K562 (cell line): Measurements from ENCODE around the gene GPHN. TPM values are rescaled to one million over a fixed set of nuclear protein-coding genes. Genes with fewer than 3 reads are reported as not detected.
A peak's percentile ranks its signal among the peaks of the same experiment; 100 is the strongest.

Experiments
- ATAC-seq: fragments of 200-7000 bp; cut with Tn5 transposase; 3 replicates; pipeline ENCODE4 v1.9.1; 2020; ENCODE audit warnings: moderate library complexity
- BruUV-seq: library from RNA; stranded (reverse); fragments of 400-500 nt; replicated peaks from 2 replicates; lab custom pipeline; 2021; lab: Mats Ljungman, UMichigan
- CTCF ChIA-PET: fragments of 300-600 bp; formaldehyde crosslinking; extraction: SDS; loops from one replicate; lab custom pipeline; 2021; ENCODE audit warnings: low intra/inter-chr PET ratio; lab: Yijun Ruan, JAX
- POLR2A ChIA-PET: fragments of 300-600, 350-650 bp; sonication (Branson Sonifier 250); formaldehyde crosslinking; extraction: SDS; loops from one replicate; lab custom pipeline; 2021; ENCODE audit warnings: antibody characterized with exemption, inconsistent platforms; lab: Yijun Ruan, JAX
- DNase-seq, 4 experiments: peaks; one replicate each; pipeline versions ENCODE4 v3.0.0 to v3.0.0-alpha.2; 2011 to 2018; ENCODE audit warnings: low spot score in 3 of 4, mixed read lengths in 3 of 4; ENCODE audit errors: extremely low read depth in 1 of 4
- FAIRE-seq: peaks from 2 replicates; lab custom pipeline; 2011; peaks lifted over from hg19 to GRCh38; lab: Jason Lieb, UNC
- H2AFZ ChIP-seq: 2 replicates; pipeline ENCODE4 v1.6.0; 2011; ENCODE audit warnings: low read depth, low read length, control low read depth, inconsistent platforms
- H3K27ac ChIP-seq: fragments of 200-600 bp; 3 replicates; pipeline ENCODE4 v1.8.0; 2011; ENCODE audit warnings: low read depth, mild to moderate bottlenecking, control low read depth, inconsistent platforms, low read length, moderate library complexity, mixed read lengths; ENCODE audit errors: extremely low read depth
- H3K27me3 ChIP-seq, 2 experiments: fragments of 300-600 bp in 1 of 2; 2 replicates in 1 of 2; 3 replicates in 1 of 2; pipeline versions ENCODE4 v1.6.0 to v1.8.0; 2011; ENCODE audit warnings: inconsistent platforms in 2 of 2, low read length in 2 of 2, mild to moderate bottlenecking in 1 of 2, mixed read lengths in 1 of 2, moderate library complexity in 1 of 2; ENCODE audit not compliant: control insufficient read depth in 2 of 2, insufficient read depth in 2 of 2
- H3K36me3 ChIP-seq: fragments of 300-600 bp; 3 replicates; pipeline ENCODE4 v1.8.0; 2011; ENCODE audit warnings: mild to moderate bottlenecking, low read length, inconsistent platforms; ENCODE audit not compliant: control insufficient read depth, insufficient read depth
- H3K4me1 ChIP-seq, 2 experiments: fragments of 200-600 bp in 1 of 2; replicated peaks in 1 of 2; 2 replicates in 1 of 2; 3 replicates in 1 of 2; pipeline versions ENCODE4 v1.5.1 to v1.8.0; 2011; ENCODE audit warnings: inconsistent platforms in 2 of 2, low read length in 2 of 2, mild to moderate bottlenecking in 1 of 2, mixed read lengths in 1 of 2, moderate library complexity in 1 of 2; ENCODE audit not compliant: control insufficient read depth in 2 of 2, insufficient read depth in 2 of 2
- H3K4me2 ChIP-seq: 2 replicates; pipeline ENCODE4 v1.6.1; 2011; ENCODE audit warnings: low read length, control low read depth, inconsistent platforms, mixed read lengths; ENCODE audit not compliant: insufficient read depth
- H3K4me3 ChIP-seq: fragments of 200-600 bp; sonication (generic), shearing (Covaris generic); 2 replicates; pipeline ENCODE4 v1.5.1; 2016; ENCODE audit warnings: control low read depth, inconsistent platforms
- H3K79me2 ChIP-seq: fragments of 200-600 bp; 3 replicates; pipeline ENCODE4 v1.8.0; 2011; ENCODE audit warnings: low read length, inconsistent platforms; ENCODE audit not compliant: control insufficient read depth, insufficient read depth
- H3K9ac ChIP-seq, 2 experiments: 2 replicates each; pipeline versions ENCODE4 v1.6.0 to v1.6.1; 2011; ENCODE audit warnings: low read depth in 2 of 2, low read length in 2 of 2, control low read depth in 1 of 2, inconsistent platforms in 1 of 2, mild to moderate bottlenecking in 1 of 2, mixed read lengths in 1 of 2; ENCODE audit not compliant: insufficient read depth in 1 of 2
- H3K9me1 ChIP-seq: one replicate; pipeline ENCODE4 v1.6.0; 2011; ENCODE audit warnings: inconsistent platforms, mild to moderate bottlenecking, low read length, moderate library complexity; ENCODE audit not compliant: control insufficient read depth, insufficient read depth
- H3K9me3 ChIP-seq: replicated peaks from 2 replicates; pipeline ENCODE4 v1.5.1; 2011; ENCODE audit warnings: low read depth, low read length, inconsistent platforms; ENCODE audit not compliant: control insufficient read depth, insufficient read depth
- H4K20me1 ChIP-seq: replicated peaks from 2 replicates; pipeline ENCODE4 v1.6.1; 2011; ENCODE audit warnings: low read length, inconsistent platforms, mixed read lengths; ENCODE audit not compliant: control insufficient read depth, insufficient read depth
- KLF10 ChIP-seq: fragments of 250-450 bp; sonication (Bioruptor Pico); IDR thresholded peaks from 2 replicates; pipeline ENCODE4 v1.6.1; 2021; ENCODE audit warnings: matching md5 sums
- LCOR ChIP-seq: sonication (generic); formaldehyde crosslinking; IDR thresholded peaks from 2 replicates; pipeline ENCODE4 v1.8.0; 2022; ENCODE audit warnings: mild to moderate bottlenecking, missing genetic modification reagents
- RAD21 ChIP-seq, 2 experiments: fragments of 250-450 bp in 1 of 2; fragments of 450-650 bp in 1 of 2; sonication (Bioruptor Pico) in 1 of 2; formaldehyde crosslinking in 1 of 2; IDR thresholded peaks in 1 of 2; conservative IDR thresholded peaks in 1 of 2; 2 replicates each; pipeline versions ENCODE4 v1.4.0 to v1.8.0; 2020 to 2022; ENCODE audit warnings: mild to moderate bottlenecking in 2 of 2, moderate library complexity in 1 of 2
- RBM25 ChIP-seq: fragments of 200-400 bp; formaldehyde crosslinking; IDR thresholded peaks from 2 replicates; pipeline ENCODE4 v1.6.1; 2018; ENCODE audit warnings: low read length, low read depth, moderate library complexity; ENCODE audit not compliant: severe bottlenecking
- STAT5A ChIP-seq: IDR thresholded peaks from 2 replicates; pipeline ENCODE4 v1.6.1; 2012; ENCODE audit warnings: low read length, inconsistent platforms, borderline replicate concordance
- ZNF347 ChIP-seq: fragments of 450-650 bp; formaldehyde crosslinking; IDR thresholded peaks from 2 replicates; pipeline ENCODE4 v1.4.0; 2020; ENCODE audit warnings: low read depth, mild to moderate bottlenecking, moderate library complexity
- WGBS: fragments of 100-300 bp; shearing (Covaris generic); methylation state at CpG from one replicate; pipeline ENCODE4 v1.1.6; 2016; ENCODE audit warnings: low coverage, mixed read lengths; ENCODE audit not compliant: insufficient coverage; ENCODE audit errors: missing lambda C conversion rate; 5-methylcytosine and 5-hydroxymethylcytosine counted together
- in situ Hi-C: fragments of 300-500 bp; cut with MboI; formaldehyde crosslinking; loops from 4 replicates; pipeline ENCODE4 v1.15.0; 2018; ENCODE audit warnings: inconsistent platforms, mixed read lengths
- intact Hi-C: fragments of 100-400 bp; cut with micrococcal nuclease; formaldehyde crosslinking; loops from 2 replicates; pipeline ENCODE4 v1.14.2; 2022
- polyA plus RNA-seq, 8 experiments: library from polyadenylated mRNA; depleted of rRNA in 4 of 8; stranded (reverse) in 5 of 8; unstranded in 3 of 8; fragments of >200 nt; fragmentation: Nextera tagmentation in 2 of 8; fragmentation: Illumina TruSeq in 1 of 8; extraction: Ambion mirVana in 2 of 8; extraction: Trizol in 1 of 8; gene quantifications; 2 replicates each; pipeline versions ENCODE4 v1.2.1 to v1.2.3, GENCODE V29; 2011 to 2014; ENCODE audit warnings: inconsistent platforms in 1 of 8, missing spikeins in 1 of 8
- total RNA-seq, 7 experiments: library from RNA; depleted of rRNA in 6 of 7; stranded (reverse); fragments of >200 nt in 6 of 7; fragmentation: Illumina TruSeq in 2 of 7; extraction: Trizol in 2 of 7; gene quantifications; 2 replicates each; pipeline versions ENCODE4 v1.2.1 to v1.2.3, GENCODE V29; 2011 to 2021; ENCODE audit warnings: low replicate concordance in 1 of 7
- TF ChIP-seq, protein P1 (sequence below), 3 experiments: IDR thresholded peaks in 2 of 3; conservative IDR thresholded peaks in 1 of 3; 2 replicates each; pipeline ENCODE4 v1.5.1; 2011 to 2012; ENCODE audit warnings: low read length in 3 of 3, mild to moderate bottlenecking in 3 of 3, control low read depth in 2 of 3, improper control_type of control experiment in 1 of 3, inconsistent platforms in 1 of 3, low read depth in 1 of 3, mixed read lengths in 1 of 3, moderate library complexity in 1 of 3; ENCODE audit not compliant: insufficient read depth in 2 of 3
- TF ChIP-seq, protein P2 (sequence below): IDR thresholded peaks from 2 replicates; pipeline ENCODE4 v1.6.1; 2012; ENCODE audit warnings: low read depth, low read length, improper control_type of control experiment, borderline replicate concordance

GPHN gene
- total and polyA plus RNA-seq, 9 of the 15 experiments (the other 6 are each of a cell fraction or from before 2014, with no cell fraction given) = 5.9 to 16.0 (median 11.4) TPM

DNA sequence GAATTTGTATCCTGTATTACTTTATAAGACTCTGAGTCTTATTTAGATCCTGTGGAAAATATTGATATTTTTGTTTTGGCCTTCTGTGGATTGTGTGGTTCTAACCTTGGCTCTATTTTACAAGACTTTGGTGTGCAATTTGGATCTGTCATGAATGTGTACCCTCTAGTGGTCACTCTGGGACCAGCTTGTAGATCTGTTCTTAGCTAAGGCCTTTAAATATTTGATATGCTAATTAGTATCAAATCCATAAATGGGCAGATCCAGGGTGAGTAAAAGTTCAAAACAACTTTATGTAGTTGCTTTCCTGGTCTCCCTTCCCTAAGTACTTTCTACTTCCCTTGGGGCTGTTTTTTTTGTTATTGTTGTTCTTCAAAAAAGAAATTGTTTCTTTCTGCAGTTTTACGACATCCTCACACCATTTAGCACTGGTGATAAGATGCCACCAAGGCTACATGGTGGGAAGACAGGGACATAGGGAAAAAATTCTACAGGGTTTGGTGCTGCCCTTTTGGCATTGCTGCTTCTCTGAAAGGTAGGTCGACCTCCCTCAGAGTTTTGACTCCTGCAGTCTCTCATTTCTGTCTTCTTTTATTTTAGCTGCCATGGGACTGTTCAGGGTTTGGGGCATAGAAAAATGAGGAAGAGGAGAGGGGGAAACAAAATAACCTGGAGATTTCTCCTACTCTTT is 238.5 kb downstream of the GPHN start:
- no peaks in the 10 kb centered on the region for H3K36me3 ChIP-seq
- H4K20me1 ChIP-seq = no peaks in the 10 kb centered on the region
- CTCF ChIA-PET = no interaction called here
- H3K4me2 ChIP-seq = no peak overlapping the region
- intact Hi-C loops = loop anchor here (1.0 kb wide), 1 partner anchor 251 kb away; no protein-coding TSS in a partner anchor
- H3K9ac ChIP-seq = no peak overlapping the region
- H3K9me3 ChIP-seq = no peaks in the 10 kb centered on the region
- H3K79me2 ChIP-seq = no peaks in the 10 kb centered on the region
- no peak overlapping the region for H3K4me3 ChIP-seq
- DNase-seq (peak in 3 of 4 experiments; percentile 8 to 31 (median 9)), ATAC-seq (0 out of 3 replicates have a peak, but pooled peaks have one; percentile 47), FAIRE-seq (no peak)
- no peaks in the 10 kb centered on the region for H3K4me1 ChIP-seq
- H3K27me3 ChIP-seq = no peaks in the 10 kb centered on the region
- WGBS = 47% methylated on average over 2 of the region's 2 CpGs
- in situ Hi-C loops = no loop called here
- TF ChIP-seq RBM25 (no peak), KLF10 (CRISPR knock-in tag) (no peak), ZNF347 (CRISPR knock-in tag) (no peak), RAD21 (CRISPR knock-in tag; conservative IDR thresholded peaks at IDR 0.05 in 1 of 2, IDR thresholded peaks at IDR 0.05 in 1 of 2) (peak in 1 of 2 experiments; percentile 35; a peak in 2 of 4 replicates), LCOR (CRISPR knock-in tag) (no peak), STAT5A (no peak)
- TF ChIP-seq, protein P1, sequence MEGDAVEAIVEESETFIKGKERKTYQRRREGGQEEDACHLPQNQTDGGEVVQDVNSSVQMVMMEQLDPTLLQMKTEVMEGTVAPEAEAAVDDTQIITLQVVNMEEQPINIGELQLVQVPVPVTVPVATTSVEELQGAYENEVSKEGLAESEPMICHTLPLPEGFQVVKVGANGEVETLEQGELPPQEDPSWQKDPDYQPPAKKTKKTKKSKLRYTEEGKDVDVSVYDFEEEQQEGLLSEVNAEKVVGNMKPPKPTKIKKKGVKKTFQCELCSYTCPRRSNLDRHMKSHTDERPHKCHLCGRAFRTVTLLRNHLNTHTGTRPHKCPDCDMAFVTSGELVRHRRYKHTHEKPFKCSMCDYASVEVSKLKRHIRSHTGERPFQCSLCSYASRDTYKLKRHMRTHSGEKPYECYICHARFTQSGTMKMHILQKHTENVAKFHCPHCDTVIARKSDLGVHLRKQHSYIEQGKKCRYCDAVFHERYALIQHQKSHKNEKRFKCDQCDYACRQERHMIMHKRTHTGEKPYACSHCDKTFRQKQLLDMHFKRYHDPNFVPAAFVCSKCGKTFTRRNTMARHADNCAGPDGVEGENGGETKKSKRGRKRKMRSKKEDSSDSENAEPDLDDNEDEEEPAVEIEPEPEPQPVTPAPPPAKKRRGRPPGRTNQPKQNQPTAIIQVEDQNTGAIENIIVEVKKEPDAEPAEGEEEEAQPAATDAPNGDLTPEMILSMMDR (IDR thresholded peaks at IDR 0.05 in 2 of 3, conservative IDR thresholded peaks at IDR 0.05 in 1 of 3; ENCODE audit: insufficient read depth in 2 of 3, low read depth in 1 of 3, low read length in 3 of 3) = peak; percentile 31 to 41 (median 35); a peak in 4 of 6 replicates
- TF ChIP-seq, protein P2, sequence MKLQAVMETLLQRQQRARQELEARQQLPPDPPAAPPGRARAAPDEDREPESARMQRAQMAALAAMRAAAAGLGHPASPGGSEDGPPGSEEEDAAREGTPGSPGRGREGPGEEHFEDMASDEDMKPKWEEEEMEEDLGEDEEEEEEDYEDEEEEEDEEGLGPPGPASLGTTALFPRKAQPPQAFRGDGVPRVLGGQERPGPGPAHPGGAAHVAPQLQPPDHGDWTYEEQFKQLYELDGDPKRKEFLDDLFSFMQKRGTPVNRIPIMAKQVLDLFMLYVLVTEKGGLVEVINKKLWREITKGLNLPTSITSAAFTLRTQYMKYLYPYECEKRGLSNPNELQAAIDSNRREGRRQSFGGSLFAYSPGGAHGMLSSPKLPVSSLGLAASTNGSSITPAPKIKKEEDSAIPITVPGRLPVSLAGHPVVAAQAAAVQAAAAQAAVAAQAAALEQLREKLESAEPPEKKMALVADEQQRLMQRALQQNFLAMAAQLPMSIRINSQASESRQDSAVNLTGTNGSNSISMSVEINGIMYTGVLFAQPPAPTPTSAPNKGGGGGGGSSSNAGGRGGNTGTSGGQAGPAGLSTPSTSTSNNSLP = 0 out of 2 replicates have a peak, but pooled peaks have one; percentile 26
- no peak overlapping the region for H3K27ac ChIP-seq
- H3K9me1 ChIP-seq = no peaks in the 10 kb centered on the region
- no TSS peak for BruUV-seq
- H2AFZ ChIP-seq = no peak overlapping the region
- POLR2A ChIA-PET = no interaction called here
